SU-DHL-6 (cell line): Measurements from ENCODE around the gene BHLHA9.
"Not testable (repeated sequence)": the region's sequence is repeated elsewhere in the genome, so short reads cannot be mapped to it uniquely, and the experiment has no call there.

Experiments
- H2AFZ ChIP-seq: fragments of 200-600 bp; sonication (generic); 2 replicates; pipeline ENCODE4 v1.6.1; 2014; ENCODE audit warnings: low read depth, mild to moderate bottlenecking, moderate library complexity, mixed read lengths, antibody characterized with exemption, low read length; ENCODE audit not compliant: severe bottlenecking
- H3F3A ChIP-seq: fragments of 200-600 bp; shearing (Covaris generic); 2 replicates; pipeline ENCODE4 v1.6.0; 2016; ENCODE audit warnings: antibody characterized with exemption, mild to moderate bottlenecking; ENCODE audit not compliant: insufficient read depth
- H3K27ac ChIP-seq: fragments of 200-600 bp; sonication (generic); 2 replicates; pipeline ENCODE4 v1.5.1; 2016; ENCODE audit warnings: low read depth, mild to moderate bottlenecking, low read length, moderate library complexity, mixed read lengths
- H3K27me3 ChIP-seq: fragments of 200-600 bp; sonication (generic), shearing (Covaris generic); 2 replicates; pipeline ENCODE4 v1.6.0; 2014; ENCODE audit warnings: mild to moderate bottlenecking, low read length
- H3K36me3 ChIP-seq: fragments of 200-600 bp; sonication (generic); 2 replicates; pipeline ENCODE4 v1.6.1; 2014; ENCODE audit warnings: mild to moderate bottlenecking, low read length, mixed read lengths
- H3K4me2 ChIP-seq: fragments of 300-600, 200-600 bp; shearing (Covaris generic), sonication (generic); 2 replicates; pipeline ENCODE4 v1.6.0; 2014; ENCODE audit warnings: low read length, low read depth, mild to moderate bottlenecking; ENCODE audit not compliant: poor library complexity, severe bottlenecking
- H3K4me3 ChIP-seq: fragments of 200-600 bp; sonication (generic); 2 replicates; pipeline ENCODE4 v1.5.1; 2014; ENCODE audit warnings: antibody characterized with exemption, low read length, mild to moderate bottlenecking, mixed read lengths; ENCODE audit not compliant: insufficient read depth, poor library complexity, severe bottlenecking
- H3K79me2 ChIP-seq: fragments of 200-600 bp; sonication (generic); 2 replicates; pipeline ENCODE4 v1.6.1; 2014; ENCODE audit warnings: mild to moderate bottlenecking, low read length, moderate library complexity; ENCODE audit not compliant: insufficient read depth
- H3K9ac ChIP-seq: fragments of 200-600 bp; sonication (generic); 2 replicates; pipeline ENCODE4 v1.7.0; 2014; ENCODE audit warnings: mild to moderate bottlenecking, low read length
- H3K9me2 ChIP-seq: fragments of 200-600 bp; sonication (generic); replicated peaks from 2 replicates; pipeline ENCODE4 v1.6.1; 2014; ENCODE audit warnings: low read length; ENCODE audit not compliant: insufficient read depth
- H3K9me3 ChIP-seq: fragments of 200-600 bp; sonication (generic); 2 replicates; pipeline ENCODE4 v1.6.1; 2014; ENCODE audit warnings: low read length, mixed read lengths; ENCODE audit not compliant: insufficient read depth
- H4K20me1 ChIP-seq: fragments of 200-600 bp; sonication (generic); 2 replicates; pipeline ENCODE4 v1.6.1; 2014; ENCODE audit warnings: low read depth, mild to moderate bottlenecking, antibody characterized with exemption, low read length, moderate library complexity, mixed read lengths
- CTCF ChIP-seq: fragments of 200-600 bp; sonication (generic); IDR thresholded peaks from one replicate; pipeline ENCODE4 v1.5.1; 2017; ENCODE audit warnings: antibody characterized with exemption, mild to moderate bottlenecking, low read length, moderate library complexity; ENCODE audit not compliant: insufficient read depth, poor library complexity, severe bottlenecking
- EZH2phosphoT487 ChIP-seq: fragments of 200-600 bp; sonication (generic), shearing (Covaris generic); conservative IDR thresholded peaks from 2 replicates; pipeline ENCODE4 v1.6.1; 2018; ENCODE audit warnings: mild to moderate bottlenecking, antibody characterized with exemption, low read length, moderate library complexity, mixed read lengths

BHLHA9 gene

DNA sequence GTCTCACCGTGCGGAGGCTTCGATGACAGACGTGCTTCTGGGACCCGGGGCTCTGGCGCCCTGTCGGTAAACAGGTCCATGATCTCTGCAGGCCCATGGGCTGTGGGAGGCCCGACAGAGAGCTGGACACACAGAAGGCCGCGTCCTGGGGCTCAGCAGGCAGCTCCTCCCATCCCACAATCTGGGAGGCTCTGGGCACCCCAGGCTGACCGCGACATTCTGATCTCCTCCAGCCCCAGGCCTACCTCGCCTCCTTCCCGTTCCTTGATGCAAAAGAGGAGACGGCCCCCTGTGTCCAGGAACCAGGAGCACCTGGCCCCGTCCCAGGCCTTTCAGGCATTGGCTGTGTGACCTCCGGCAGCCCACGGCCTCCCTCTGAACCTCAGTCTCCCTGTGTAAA is 32.5 kb downstream of the BHLHA9 start:
- Histone ChIP-seq H3K4me3 (no peak overlapping the region), H3F3A (no peaks in the 10 kb centered on the region), H4K20me1 (no peaks in the 10 kb centered on the region), H3K9me2 (no peaks in the 10 kb centered on the region), H2AFZ (no peak overlapping the region), H3K4me2 (no peak overlapping the region), H3K79me2 (no peaks in the 10 kb centered on the region), H3K27me3 (no peaks in the 10 kb centered on the region), H3K36me3 (no peaks in the 10 kb centered on the region), H3K9ac (no peak overlapping the region), H3K27ac (no peak overlapping the region), H3K9me3 (no peaks in the 10 kb centered on the region)
- TF ChIP-seq CTCF, result no peak
- TF ChIP-seq EZH2phosphoT487, result no peak

DNA sequence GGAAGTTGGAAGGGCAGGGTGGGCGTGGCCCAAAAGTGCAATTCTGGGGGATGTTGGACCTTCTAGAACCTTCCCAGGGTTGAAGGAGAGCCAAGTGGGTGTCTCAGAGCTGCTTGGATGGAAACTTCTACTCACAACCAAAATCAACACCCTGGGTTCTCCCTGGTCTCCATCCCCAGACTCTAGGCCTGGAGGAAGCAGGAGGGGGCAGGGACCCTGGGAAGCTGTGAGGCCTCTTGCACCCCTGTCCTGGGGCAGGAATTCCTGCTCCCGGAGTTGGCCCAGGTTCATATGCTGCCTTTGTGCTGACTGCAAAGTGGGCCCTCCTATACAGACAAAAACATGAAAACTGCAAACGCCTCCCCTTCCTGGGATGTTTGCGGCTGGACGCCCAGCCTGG is 34.3 kb downstream of the BHLHA9 start:
- Histone ChIP-seq H3K4me2 (no peak overlapping the region), H3F3A (no peaks in the 10 kb centered on the region), H3K27me3 (no peaks in the 10 kb centered on the region), H3K79me2 (no peaks in the 10 kb centered on the region), H3K27ac (no peak overlapping the region), H4K20me1 (no peaks in the 10 kb centered on the region), H3K9me3 (no peaks in the 10 kb centered on the region), H3K9me2 (no peaks in the 10 kb centered on the region), H3K36me3 (no peaks in the 10 kb centered on the region), H2AFZ (no peak overlapping the region), H3K4me3 (no peak overlapping the region), H3K9ac (no peak overlapping the region)
- TF ChIP-seq CTCF, result no peak
- TF ChIP-seq EZH2phosphoT487, result no peak

GRCh38 chr17:1304962-1305563 is 34.8 kb downstream of the BHLHA9 start:
- Histone ChIP-seq H3K27me3 (no peaks in the 10 kb centered on the region), H3F3A (no peaks in the 10 kb centered on the region), H3K9ac (no peak overlapping the region), H3K36me3 (no peaks in the 10 kb centered on the region), H3K9me2 (no peaks in the 10 kb centered on the region), H3K79me2 (no peaks in the 10 kb centered on the region), H3K4me3 (no peak overlapping the region), H4K20me1 (no peaks in the 10 kb centered on the region), H3K27ac (no peak overlapping the region), H3K9me3 (no peaks in the 10 kb centered on the region), H3K4me2 (no peak overlapping the region), H2AFZ (no peak overlapping the region)
- TF ChIP-seq CTCF, result no peak

- not testable (repeated sequence) for H3K9ac ChIP-seq, H3K27ac ChIP-seq, H3K4me2 ChIP-seq, H3K36me3 ChIP-seq, H2AFZ ChIP-seq, H4K20me1 ChIP-seq, H3K9me3 ChIP-seq, H3K9me2 ChIP-seq, H3K4me3 ChIP-seq, H3K27me3 ChIP-seq, H3F3A ChIP-seq, H3K79me2 ChIP-seq
These were observed 37.6 kb downstream of the BHLHA9 start for GRCh38 chr17:1307829-1308228.
